ENCODE results near the gene TRAPPC3.

DNA sequence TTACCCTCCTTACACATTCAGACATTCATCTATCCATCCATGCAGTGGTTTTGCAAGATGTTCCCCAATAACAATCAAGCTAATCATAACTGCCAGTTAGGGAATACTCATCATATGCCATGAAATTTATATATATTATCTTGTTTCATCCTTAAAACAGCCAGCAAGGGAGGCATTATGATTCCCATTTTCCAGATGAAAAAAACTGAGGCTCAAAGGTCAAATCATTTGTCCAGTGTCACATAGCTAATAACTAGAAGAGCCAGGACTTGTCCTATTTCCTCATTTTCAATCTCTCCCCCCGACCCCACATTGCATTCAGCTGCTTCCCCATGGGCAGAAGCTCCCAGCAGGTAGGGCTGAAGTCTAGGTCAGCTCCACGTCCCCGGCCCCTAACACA is 17.3 kb downstream of the TRAPPC3 start:
- TF ChIP-seq CTCF (IDR thresholded peaks at IDR 0.05) (no peak), POLR2A (IDR thresholded peaks at IDR 0.05) (no peak)

Data from esophagus squamous epithelium (tissue), 4 donors.